ENCODE measurements around the gene STXBP6.

DNA sequence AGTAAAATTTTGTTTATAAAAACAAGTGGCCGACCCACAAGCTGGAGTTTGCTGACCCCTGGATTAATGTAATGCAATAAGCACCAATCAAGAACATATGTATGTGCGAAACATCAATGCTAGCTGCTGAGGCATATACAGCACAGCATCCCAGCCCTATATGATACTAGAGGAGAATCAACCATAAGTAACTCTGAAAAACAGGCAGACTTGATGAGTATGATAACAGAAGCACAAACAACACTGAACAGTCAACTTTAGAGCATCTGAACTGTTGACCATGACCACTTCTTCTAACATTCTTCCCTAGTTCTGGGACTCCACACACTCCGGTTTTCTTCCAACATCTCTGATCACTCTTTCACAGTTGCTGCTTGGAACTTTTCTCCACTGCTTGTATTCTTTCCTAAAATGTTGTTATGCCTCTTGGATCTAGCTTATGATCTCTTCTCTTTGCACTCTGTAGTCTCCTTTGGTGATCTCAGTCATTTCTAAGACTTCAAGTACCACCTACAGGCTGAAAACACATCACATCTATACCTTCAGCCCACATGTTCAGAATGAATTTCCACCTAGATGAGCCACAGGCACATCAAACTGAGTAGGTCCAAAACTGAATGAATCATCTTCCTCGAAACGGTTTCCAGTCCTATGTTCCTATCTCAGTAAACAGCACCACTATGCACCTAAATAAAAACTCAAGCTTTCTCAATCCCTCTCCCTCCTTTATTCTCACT is 57.2 kb downstream of the STXBP6 start:
- TF ChIP-seq TAF1 (IDR thresholded peaks at IDR 0.05; ENCODE audit: low read depth), result no peak
- TF ChIP-seq EP300 (IDR thresholded peaks at IDR 0.05; ENCODE audit: borderline replicate concordance), result no peak
- TF ChIP-seq, protein P1, sequence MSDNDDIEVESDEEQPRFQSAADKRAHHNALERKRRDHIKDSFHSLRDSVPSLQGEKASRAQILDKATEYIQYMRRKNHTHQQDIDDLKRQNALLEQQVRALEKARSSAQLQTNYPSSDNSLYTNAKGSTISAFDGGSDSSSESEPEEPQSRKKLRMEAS (IDR thresholded peaks at IDR 0.05), result no peak
- TF ChIP-seq, protein P2, sequence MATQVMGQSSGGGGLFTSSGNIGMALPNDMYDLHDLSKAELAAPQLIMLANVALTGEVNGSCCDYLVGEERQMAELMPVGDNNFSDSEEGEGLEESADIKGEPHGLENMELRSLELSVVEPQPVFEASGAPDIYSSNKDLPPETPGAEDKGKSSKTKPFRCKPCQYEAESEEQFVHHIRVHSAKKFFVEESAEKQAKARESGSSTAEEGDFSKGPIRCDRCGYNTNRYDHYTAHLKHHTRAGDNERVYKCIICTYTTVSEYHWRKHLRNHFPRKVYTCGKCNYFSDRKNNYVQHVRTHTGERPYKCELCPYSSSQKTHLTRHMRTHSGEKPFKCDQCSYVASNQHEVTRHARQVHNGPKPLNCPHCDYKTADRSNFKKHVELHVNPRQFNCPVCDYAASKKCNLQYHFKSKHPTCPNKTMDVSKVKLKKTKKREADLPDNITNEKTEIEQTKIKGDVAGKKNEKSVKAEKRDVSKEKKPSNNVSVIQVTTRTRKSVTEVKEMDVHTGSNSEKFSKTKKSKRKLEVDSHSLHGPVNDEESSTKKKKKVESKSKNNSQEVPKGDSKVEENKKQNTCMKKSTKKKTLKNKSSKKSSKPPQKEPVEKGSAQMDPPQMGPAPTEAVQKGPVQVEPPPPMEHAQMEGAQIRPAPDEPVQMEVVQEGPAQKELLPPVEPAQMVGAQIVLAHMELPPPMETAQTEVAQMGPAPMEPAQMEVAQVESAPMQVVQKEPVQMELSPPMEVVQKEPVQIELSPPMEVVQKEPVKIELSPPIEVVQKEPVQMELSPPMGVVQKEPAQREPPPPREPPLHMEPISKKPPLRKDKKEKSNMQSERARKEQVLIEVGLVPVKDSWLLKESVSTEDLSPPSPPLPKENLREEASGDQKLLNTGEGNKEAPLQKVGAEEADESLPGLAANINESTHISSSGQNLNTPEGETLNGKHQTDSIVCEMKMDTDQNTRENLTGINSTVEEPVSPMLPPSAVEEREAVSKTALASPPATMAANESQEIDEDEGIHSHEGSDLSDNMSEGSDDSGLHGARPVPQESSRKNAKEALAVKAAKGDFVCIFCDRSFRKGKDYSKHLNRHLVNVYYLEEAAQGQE (IDR thresholded peaks at IDR 0.05; ENCODE audit: low read depth), result no peak
- no peak for TF ChIP-seq EGR1 (IDR thresholded peaks at IDR 0.05)
- no peak for TF ChIP-seq YY1 (IDR thresholded peaks at IDR 0.05; ENCODE audit: low read depth)
- no peak for TF ChIP-seq CREB1 (IDR thresholded peaks at IDR 0.05; ENCODE audit: low read depth)
- TF ChIP-seq ZBTB7A (IDR thresholded peaks at IDR 0.05; ENCODE audit: low read depth), result no peak
- TF ChIP-seq FOXM1 (IDR thresholded peaks at IDR 0.05; ENCODE audit: borderline replicate concordance, low read depth), result no peak

Data from Ishikawa (cell line).